HEK293 (cell line): ENCODE data around the gene PROCA1.

Source experiments
- ZNF121 ChIP-seq: fragments of 450-650 bp; formaldehyde crosslinking; IDR thresholded peaks from 2 replicates; pipeline ENCODE4 v1.5.1; 2016; ENCODE audit warnings: missing biosample characterization, missing genetic modification characterization
- ZNF558 ChIP-seq: fragments of 450-650 bp; formaldehyde crosslinking; IDR thresholded peaks from 2 replicates; pipeline ENCODE4 v1.5.1; 2016; ENCODE audit warnings: missing biosample characterization, missing genetic modification characterization
- TF ChIP-seq, protein P1 (sequence below): fragments of 450-650 bp; formaldehyde crosslinking; IDR thresholded peaks from 2 replicates; pipeline ENCODE4 v1.5.1; 2016; ENCODE audit warnings: missing biosample characterization, missing genetic modification characterization
- TF ChIP-seq, protein P2 (sequence below): fragments of 450-650 bp; formaldehyde crosslinking; IDR thresholded peaks from 2 replicates; pipeline ENCODE4 v1.5.1; 2016; ENCODE audit warnings: missing biosample characterization, missing genetic modification characterization

DNA sequence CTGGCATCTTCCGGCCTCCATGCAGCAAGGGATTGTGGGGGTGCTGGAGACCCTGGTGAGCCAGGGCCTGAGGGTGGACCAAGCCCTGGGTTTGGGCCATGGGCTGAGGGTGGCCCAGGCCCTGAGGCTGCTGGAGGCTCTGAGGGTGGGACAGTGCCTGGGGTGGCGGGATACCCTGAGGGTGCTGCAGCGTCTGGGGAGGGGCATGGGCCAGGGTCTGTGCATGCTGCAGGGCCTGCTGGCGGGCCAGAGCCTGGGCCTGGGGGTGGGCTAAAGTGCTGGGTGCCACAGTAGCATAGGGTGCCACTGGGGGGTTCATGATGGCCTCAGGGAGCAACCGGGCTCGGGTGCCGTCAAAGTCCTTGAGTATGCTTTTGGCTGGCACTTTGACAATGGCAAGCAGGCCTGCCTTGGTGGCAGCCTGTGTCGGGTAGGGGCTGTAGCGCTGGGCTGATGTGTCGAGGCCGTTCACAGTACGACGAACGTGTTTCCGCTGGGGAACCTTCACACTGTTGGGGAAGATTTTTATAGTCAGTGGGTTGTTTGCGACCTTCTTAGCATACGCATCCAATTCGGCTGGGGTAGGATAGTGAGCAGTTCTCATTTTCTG is 47.7 kb upstream of the PROCA1 start:
- TF ChIP-seq ZNF121 = no peak
- TF ChIP-seq, protein P1, sequence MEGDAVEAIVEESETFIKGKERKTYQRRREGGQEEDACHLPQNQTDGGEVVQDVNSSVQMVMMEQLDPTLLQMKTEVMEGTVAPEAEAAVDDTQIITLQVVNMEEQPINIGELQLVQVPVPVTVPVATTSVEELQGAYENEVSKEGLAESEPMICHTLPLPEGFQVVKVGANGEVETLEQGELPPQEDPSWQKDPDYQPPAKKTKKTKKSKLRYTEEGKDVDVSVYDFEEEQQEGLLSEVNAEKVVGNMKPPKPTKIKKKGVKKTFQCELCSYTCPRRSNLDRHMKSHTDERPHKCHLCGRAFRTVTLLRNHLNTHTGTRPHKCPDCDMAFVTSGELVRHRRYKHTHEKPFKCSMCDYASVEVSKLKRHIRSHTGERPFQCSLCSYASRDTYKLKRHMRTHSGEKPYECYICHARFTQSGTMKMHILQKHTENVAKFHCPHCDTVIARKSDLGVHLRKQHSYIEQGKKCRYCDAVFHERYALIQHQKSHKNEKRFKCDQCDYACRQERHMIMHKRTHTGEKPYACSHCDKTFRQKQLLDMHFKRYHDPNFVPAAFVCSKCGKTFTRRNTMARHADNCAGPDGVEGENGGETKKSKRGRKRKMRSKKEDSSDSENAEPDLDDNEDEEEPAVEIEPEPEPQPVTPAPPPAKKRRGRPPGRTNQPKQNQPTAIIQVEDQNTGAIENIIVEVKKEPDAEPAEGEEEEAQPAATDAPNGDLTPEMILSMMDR (tag by site-specific recombination) = no peak
- TF ChIP-seq, protein P2, sequence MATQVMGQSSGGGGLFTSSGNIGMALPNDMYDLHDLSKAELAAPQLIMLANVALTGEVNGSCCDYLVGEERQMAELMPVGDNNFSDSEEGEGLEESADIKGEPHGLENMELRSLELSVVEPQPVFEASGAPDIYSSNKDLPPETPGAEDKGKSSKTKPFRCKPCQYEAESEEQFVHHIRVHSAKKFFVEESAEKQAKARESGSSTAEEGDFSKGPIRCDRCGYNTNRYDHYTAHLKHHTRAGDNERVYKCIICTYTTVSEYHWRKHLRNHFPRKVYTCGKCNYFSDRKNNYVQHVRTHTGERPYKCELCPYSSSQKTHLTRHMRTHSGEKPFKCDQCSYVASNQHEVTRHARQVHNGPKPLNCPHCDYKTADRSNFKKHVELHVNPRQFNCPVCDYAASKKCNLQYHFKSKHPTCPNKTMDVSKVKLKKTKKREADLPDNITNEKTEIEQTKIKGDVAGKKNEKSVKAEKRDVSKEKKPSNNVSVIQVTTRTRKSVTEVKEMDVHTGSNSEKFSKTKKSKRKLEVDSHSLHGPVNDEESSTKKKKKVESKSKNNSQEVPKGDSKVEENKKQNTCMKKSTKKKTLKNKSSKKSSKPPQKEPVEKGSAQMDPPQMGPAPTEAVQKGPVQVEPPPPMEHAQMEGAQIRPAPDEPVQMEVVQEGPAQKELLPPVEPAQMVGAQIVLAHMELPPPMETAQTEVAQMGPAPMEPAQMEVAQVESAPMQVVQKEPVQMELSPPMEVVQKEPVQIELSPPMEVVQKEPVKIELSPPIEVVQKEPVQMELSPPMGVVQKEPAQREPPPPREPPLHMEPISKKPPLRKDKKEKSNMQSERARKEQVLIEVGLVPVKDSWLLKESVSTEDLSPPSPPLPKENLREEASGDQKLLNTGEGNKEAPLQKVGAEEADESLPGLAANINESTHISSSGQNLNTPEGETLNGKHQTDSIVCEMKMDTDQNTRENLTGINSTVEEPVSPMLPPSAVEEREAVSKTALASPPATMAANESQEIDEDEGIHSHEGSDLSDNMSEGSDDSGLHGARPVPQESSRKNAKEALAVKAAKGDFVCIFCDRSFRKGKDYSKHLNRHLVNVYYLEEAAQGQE = no peak
- TF ChIP-seq ZNF558 (tag by site-specific recombination) = no peak
